NCI-H1694 treated with DMSO at 0.1 percent for 48 hours (cell line): ENCODE data around the gene FANCC.

Source experiments
- DNase-seq: peaks from one replicate; lab custom pipeline; 2025; lab: John Stamatoyannopoulos, UW

Gene FANCC

GRCh38 chr9:95102001-95102433 is 215.5 kb downstream of the FANCC start:
- DNase-seq, result peak; percentile 11

- no peak for DNase-seq
These were observed 216.2 kb downstream of the FANCC start for GRCh38 chr9:95101326-95101725.

GRCh38 chr9:95100071-95100627 is 217.4 kb downstream of the FANCC start:
- DNase-seq, result no peak

- DNase-seq, result no peak
These were observed 218.0 kb downstream of the FANCC start for GRCh38 chr9:95099321-95100070.

GRCh38 chr9:95098391-95098921 is 219.1 kb downstream of the FANCC start:
- no peak for DNase-seq

- DNase-seq, result no peak
These were observed 220.2 kb downstream of the FANCC start for GRCh38 chr9:95097279-95097678.

GRCh38 chr9:95096807-95097206 is 220.7 kb downstream of the FANCC start:
- DNase-seq, result no peak

- DNase-seq, result no peak
These were observed 221.1 kb downstream of the FANCC start for GRCh38 chr9:95096381-95096780.

GRCh38 chr9:95095641-95096355 is 221.7 kb downstream of the FANCC start:
- no peak for DNase-seq

GRCh38 chr9:95094002-95094401 is 223.5 kb downstream of the FANCC start:
- DNase-seq, result no peak

GRCh38 chr9:95093586-95093985 is 223.9 kb downstream of the FANCC start:
- no peak for DNase-seq

- DNase-seq, result no peak
These were observed 225.0 kb downstream of the FANCC start for GRCh38 chr9:95092262-95093072.

- DNase-seq, result no peak
These were observed 225.8 kb downstream of the FANCC start for GRCh38 chr9:95091601-95092261.

GRCh38 chr9:95090871-95091577 is 226.5 kb downstream of the FANCC start:
- no peak for DNase-seq

- DNase-seq, result no peak
These were observed 227.3 kb downstream of the FANCC start for GRCh38 chr9:95090023-95090791.

- no peak for DNase-seq
These were observed 228.1 kb downstream of the FANCC start for GRCh38 chr9:95089257-95090022.

GRCh38 chr9:95088421-95089161 is 228.9 kb downstream of the FANCC start:
- no peak for DNase-seq

- no peak for DNase-seq
These were observed 229.8 kb downstream of the FANCC start for GRCh38 chr9:95087659-95088242.
